Tibial nerve (tissue), 3 donors: Measurements from ENCODE around the gene PARP1.

Experiments
- POLR2A ChIP-seq, 2 donors: fragments of 450-650 bp; IDR thresholded peaks; one replicate each; pipeline ENCODE4 v1.6.1; 2017; ENCODE audit warnings: antibody characterized with exemption in 2 of 2, mild to moderate bottlenecking in 2 of 2, moderate library complexity in 2 of 2
- TF ChIP-seq, protein P1 (sequence below), 5 experiments: fragments of 200-600 bp in 3 of 5; fragments of 450-650 bp in 2 of 5; sonication (generic) in 3 of 5; IDR thresholded peaks; one replicate each; pipeline ENCODE4 v1.5.1; 2016 to 2019; ENCODE audit warnings: antibody characterized with exemption in 5 of 5, mild to moderate bottlenecking in 3 of 5, moderate library complexity in 2 of 5

DNA sequence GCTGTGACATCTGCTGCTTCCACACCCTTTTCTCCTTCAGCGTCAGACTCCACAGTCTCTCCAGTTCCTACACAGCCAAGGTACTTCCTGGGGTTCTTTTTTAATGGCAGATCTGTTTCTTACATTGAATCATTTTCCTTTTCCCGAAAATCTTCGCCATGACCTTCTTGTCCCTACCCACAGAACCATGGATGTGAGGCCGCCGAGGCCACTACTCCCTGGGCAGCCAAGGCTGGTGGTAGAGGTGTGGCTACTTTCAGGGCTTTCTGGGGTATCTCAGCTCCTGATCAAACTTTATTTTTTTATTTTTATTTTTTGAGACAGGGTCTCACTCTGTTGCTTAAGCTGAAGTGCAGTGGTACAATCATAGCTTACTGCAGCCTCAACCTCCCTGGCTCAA is 89.4 kb downstream of the PARP1 start:
- TF ChIP-seq, protein P1, sequence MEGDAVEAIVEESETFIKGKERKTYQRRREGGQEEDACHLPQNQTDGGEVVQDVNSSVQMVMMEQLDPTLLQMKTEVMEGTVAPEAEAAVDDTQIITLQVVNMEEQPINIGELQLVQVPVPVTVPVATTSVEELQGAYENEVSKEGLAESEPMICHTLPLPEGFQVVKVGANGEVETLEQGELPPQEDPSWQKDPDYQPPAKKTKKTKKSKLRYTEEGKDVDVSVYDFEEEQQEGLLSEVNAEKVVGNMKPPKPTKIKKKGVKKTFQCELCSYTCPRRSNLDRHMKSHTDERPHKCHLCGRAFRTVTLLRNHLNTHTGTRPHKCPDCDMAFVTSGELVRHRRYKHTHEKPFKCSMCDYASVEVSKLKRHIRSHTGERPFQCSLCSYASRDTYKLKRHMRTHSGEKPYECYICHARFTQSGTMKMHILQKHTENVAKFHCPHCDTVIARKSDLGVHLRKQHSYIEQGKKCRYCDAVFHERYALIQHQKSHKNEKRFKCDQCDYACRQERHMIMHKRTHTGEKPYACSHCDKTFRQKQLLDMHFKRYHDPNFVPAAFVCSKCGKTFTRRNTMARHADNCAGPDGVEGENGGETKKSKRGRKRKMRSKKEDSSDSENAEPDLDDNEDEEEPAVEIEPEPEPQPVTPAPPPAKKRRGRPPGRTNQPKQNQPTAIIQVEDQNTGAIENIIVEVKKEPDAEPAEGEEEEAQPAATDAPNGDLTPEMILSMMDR (IDR thresholded peaks at IDR 0.05): no peak
- no peak for TF ChIP-seq POLR2A (IDR thresholded peaks at IDR 0.05)
